GM18498 (cell line): ENCODE measurements around the gene KIRREL3.
A peak's percentile ranks its signal among the peaks of the same experiment; 100 is the strongest.

Experiments used
- ATAC-seq: cut with Tn5 transposase; IDR thresholded peaks from one replicate; pipeline ENCODE4 v1.9.1; 2021; ENCODE audit warnings: mild to moderate bottlenecking, moderate library complexity; ENCODE audit not compliant: unreplicated experiment

KIRREL3 gene

DNA sequence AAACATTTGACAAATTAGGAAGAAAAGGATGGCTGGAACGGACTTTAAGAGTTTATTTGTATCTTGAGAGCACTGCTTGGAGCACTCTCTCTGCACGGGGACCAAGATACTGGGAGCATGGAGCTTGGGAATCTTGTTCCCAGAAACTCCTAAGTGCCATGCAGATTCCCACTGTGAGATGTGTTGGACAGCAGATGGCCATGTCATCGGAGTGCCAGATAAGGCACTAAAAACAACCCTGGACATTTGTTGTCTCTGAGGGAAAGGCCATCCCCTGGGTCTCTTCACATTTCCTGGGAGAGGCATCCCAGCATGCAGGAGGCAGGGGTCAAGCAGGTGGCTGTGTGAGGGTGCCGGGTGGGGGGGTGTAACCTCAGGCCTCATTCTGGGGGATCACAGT is 2.9 kb downstream of the KIRREL3 start:
- no peak for ATAC-seq

DNA sequence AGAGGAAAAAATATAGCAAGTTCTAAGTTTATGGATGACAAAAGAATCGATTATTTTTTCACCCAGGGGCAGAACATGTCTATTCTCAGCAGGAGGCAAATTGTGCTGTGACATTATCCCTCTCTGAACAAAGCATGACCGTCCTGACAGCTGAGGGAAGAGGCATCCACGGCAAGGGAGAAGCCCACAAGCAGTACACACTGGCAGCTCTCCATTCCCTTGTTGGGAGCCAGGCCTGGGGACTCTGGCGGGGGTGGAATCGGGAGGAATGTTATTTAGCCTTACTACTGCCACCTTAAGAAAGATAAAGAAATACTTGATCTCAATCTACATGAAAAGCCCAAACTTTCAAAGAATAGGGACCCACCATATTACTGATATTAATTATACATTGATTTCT is 3.4 kb downstream of the KIRREL3 start:
- no peak for ATAC-seq

DNA sequence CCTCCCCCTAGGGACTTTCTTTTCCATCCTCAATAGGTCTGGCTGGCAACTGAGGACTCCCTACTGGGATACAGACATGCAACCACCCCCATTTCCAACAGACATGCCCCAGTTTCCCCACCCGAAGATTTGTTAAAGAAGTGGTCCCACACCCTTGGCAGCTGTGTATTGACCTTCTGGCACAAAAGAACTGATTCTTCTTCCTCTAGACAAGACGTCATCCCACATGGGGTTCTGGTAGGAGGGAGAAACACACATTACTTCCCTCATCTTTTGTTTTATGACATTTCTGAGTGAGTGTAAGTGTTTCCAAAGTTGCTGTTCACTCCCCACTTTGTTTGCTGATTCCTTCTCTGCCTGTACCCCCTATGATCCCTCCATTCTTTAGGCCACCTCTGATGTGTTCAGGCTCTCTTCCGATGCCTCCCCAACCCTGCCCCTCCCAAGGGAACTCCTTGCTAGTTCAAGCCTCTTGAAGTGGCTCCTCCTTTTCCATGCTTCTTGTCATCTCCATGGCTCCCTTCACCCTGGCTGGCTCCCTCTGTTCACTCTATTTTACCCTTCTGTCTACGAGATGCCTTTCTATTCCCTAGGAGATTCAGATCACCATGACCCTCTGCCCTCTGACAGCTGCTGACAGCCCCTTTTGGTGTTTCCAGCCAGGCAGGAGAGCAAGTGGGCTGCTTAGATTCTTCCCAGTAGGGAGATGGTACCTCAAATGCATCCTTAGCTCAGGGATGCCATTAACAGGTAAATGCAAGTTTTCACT is 4.3 kb downstream of the KIRREL3 start:
- no peak for ATAC-seq

DNA sequence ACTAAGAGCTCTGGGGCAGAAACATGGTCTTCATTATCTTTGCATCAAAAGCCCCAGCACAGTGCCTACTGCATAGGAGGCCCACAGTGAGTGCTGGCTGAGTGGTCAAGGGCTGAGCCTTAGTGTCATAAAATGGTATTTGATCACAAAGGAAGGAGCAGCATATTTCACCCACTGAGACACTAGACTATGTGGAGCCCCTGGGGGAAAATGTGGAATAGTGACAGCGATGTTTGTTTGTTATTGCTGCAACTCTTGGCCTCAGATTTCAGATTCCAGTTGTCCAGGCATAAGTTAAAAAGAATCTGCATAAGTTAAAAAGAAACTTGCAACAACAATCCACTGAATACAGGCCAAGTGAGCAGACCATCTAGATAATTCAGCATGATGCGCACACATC is 7.0 kb downstream of the KIRREL3 start:
- no peak for ATAC-seq

DNA sequence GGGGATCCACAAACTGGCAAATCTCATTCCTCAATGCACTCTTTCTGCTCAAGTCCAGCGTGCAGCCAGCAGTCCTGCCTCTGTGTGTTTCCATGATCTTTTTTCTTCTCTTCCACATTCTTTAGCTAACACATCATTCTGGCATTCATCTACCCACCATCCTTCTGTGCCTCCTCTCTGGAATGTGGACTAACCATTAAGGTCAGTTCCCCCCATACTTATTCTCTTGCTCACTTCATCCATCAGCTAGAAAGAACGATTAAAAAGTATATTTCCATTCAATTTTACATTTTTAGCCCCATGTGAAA is 7.8 kb downstream of the KIRREL3 start:
- ATAC-seq, result no peak

DNA sequence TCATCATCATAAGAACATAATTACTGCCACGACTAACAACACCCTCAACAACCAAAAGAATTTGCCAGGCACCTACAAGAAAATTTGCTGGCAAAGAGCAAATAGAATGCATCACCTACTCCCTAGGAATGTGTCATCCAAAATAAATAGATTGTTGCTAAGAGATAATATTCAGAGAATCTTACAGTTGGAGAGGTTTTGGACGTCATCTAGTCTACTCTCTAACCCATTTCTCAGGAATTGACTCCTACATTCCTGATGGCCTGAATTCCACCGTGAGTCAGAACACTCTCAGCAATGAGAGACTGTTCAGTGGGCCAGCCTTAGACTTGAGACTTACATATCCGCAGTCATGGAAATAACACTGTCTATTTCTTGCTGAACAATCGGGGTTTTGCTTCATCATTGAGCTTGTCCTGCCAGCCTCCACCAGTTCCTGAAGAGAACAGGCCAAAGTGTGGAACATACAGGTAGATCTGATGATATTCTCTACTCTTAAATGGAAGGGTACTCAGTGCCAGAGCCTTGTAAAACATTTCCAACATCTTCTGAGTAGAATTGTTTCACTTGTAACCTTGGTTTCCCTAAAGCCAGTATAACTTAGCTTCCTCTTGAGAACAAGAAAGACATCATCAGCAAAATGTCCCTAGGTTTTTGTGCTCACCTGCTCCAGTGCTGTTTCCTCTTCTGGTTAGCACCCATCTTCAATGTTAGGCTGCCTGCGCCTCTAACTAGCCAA is 8.3 kb downstream of the KIRREL3 start:
- ATAC-seq, result no peak

DNA sequence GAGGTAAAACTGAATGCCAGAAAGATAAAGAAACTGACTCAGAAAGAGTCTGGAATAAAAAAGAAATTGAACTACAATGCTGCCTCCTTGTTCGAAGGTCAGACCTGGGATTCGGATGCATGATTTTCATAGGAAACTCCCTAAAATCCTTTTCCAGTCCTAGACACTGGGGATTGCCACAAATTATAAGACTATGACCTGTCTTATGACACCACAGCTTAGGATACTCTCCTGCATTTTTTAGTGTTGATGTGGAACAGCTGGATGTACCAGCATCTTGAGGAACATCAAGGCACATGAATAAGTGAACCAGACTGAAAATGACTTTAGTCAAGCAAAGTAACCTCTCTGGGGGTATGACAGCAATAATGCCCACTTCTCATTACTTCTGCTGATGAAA is 9.0 kb downstream of the KIRREL3 start:
- no peak for ATAC-seq

DNA sequence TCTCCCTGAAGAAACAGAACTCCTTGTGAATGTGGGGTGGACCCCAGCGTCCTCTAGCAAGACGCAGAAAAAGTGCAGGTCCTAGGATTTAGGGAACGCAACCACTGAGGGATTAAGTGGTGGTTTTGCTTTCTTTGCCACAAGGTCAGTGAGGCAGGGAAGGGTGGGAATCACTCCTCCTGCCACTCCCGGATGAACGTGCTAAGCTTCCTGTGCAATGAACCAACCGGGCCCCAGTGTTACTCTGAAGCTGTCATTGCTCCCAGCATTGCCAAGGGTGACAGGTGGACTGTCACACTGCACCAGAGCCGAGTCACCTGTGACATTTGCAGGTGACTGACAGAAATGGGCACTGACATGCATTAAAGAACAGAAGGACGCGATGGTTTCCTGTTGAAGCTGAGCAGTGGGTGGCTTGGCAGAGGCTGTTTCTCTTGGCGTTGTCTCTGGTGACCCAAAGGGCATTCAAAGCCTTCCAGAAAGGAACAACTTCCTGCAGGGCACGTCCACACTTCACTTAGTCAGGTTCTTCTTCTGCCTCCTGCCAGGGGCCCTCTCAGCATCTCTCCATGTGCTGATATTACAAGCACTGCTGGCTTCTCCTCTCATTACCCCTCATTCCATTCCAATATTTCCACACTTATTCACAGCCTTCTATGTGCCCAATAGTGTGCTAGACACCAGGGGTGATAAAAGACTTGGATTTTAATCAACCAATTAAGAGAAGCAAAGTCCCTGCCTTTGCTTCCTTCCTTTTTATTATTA is 9.7 kb downstream of the KIRREL3 start:
- ATAC-seq, result no peak

DNA sequence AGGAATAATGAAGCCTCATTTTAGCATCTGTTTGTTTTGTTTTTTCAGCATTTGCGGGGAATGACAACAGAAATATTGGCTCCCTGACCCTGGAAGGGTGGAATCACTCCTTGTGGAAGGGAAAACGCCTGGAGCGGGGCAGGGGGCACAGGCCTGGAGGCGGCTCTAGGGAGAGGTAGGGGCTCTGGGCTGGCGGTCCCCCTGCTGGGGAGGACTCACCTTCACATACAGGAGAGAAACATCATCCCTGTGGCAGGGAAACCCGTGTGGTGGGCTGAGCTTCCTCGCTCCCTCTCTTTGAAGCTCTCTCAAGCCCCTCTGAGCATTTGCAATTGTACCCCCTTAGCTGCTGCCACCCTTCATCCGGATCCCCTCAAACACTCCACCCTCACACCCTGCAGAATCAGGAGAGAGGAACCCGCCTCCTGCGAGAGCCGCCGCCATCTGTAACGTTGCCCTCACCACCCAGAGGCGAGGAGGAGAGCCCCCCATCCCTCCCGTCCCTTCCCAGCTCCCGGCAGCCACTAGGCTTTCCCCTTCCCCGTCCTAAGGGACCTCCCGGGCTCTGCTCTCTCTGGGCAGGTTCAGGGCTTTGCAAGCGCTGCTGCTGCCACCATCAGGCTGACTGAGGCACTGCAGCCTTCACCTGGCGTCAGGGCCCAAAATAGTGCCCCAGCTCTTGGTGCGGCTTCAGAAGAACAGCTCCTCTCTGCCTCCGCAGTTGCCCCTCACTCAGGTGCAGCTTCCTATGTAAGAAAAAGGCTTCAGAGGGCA is 10.4 kb downstream of the KIRREL3 start:
- peak; percentile 88 for ATAC-seq

DNA sequence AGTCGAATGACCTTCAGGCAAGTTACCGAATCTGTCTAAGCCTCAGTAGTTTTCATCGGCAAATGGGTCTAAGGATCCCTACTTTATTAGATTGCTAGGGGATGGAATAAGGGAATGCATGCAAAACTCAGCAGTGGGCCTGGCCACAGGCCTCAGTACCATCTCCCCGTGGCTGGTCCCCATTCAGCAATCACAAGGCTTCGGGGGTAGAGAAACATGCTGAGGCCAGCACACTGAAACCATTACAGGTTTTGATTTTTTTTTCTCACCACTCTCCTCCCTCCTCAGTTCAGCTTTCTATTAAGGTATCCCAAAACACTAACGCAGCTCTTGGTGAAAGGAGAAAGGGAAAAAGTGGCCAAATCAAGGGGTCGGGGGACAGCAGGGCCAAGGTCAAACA is 11.9 kb downstream of the KIRREL3 start:
- no peak for ATAC-seq

DNA sequence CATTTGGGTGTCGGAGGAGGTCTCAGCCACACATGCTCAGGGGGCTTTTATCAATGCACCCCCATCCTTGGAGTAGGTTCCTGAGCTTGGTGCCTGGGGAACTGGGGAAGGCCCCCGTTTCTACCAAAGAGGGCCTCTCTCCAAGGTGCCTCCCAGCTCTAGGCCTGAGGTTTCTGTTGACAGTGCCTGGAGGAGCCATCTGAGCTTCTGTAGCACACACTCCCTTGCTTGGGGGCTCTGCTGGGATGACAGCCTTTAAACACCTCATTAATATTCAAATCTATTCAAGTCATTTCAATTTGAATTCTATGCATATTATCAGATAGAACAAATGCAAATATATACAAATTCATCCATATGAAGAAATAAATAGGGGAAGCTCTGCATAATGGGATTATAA is 18.9 kb downstream of the KIRREL3 start:
- ATAC-seq, result no peak

DNA sequence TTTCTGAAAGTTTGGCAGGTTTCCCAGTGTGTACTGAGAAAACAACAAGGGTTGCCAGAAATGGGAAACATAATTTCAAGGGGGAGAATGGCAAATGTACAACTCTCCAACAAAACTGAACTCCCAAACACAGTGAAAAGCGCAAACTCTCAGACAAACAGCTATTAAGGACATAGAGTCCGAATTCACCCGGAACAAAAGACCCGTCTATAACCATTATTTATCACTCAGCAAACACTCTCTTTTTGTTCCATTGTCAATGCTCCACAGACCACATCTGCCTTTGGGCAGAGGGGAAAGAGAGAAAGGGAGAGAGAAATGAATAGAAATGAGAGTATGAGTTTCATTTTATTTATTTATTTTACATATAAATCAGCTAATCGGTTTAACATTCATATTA is 21.7 kb downstream of the KIRREL3 start:
- no peak for ATAC-seq

DNA sequence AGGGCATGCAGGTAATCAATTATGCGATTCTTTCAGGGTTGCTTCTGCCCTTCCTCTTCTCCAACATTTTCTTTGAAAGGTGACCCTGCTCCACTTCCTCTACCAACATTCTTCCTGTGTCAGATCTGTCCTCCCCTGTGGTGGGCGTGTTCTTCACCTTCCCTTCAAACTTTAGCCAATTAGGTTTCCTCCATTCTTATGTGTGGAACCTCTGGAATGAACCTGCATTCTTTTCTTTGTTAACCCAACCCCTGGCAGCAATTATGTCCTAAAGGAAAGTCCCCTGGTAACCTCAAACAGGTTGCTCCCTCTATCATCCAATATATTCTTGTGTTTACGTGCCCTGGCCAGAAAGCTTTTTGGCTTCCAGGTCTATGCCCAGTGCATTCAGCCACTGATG is 22.4 kb downstream of the KIRREL3 start:
- ATAC-seq, result no peak

DNA sequence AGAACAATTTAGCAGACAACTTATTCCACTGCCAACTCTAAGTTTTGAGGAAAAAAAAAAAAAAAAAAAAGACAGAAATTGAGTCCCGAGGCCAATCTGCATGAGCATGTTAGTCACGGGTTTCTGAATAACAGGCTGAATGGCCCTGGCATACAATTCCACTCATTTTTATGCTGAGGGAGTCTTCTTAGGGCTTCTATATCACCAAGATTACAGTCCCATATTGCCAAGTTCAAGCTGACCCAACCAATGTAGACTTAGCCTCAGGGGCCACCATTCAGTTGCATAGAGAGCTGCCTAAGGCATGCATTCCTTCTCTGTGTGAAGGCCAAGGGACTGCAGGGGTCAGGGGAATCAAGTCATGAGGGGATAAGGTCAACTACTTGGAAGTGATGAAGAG is 27.5 kb downstream of the KIRREL3 start:
- ATAC-seq, result no peak

DNA sequence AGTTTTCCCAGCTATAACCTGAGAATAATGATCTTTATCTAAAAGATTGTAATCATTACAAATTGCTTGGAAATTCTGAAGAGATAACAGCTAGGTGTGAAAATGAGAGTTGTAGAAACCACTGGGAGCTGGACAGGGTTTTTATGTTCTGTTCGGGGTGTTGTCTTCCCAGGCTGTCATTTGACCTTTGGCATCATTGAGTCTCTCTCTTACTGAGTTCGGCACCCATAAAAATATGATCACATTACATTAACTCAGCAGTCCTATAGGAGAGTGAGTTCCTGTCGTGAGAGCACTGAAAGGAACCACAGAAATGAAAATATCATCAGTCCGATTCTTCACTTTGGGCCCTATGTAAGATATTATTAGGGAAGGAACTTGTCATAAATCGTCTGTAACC is 29.3 kb downstream of the KIRREL3 start:
- no peak for ATAC-seq

DNA sequence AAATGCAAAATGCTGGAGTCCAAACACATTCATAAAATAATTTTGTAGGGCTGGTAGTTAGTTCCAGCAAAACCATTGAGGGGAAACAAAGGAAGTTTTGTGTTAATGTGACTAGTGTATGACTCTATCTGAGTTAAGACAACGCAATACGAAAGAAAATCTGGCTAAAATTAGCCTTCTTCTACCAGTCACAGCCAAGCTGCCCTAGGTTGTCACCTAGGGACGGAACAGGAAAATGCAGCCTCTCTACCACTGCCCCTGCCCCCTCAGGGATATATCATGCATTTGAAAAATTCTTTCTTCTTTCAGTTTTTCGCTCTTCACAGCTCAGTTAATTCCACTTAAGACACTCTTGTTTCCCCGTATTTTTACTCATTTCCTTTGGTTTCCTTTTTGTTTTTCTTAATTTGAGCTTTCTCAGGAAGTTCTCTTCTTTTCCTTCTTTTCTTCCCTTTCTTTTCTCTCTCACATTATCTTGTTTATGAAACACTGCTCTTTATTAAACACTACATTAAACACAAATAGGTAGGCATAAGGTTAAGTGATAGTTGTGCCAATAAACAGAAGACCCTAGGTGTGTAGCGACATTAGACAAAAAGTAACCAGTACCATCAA is 30.6 kb downstream of the KIRREL3 start:
- ATAC-seq, result peak; percentile 78

DNA sequence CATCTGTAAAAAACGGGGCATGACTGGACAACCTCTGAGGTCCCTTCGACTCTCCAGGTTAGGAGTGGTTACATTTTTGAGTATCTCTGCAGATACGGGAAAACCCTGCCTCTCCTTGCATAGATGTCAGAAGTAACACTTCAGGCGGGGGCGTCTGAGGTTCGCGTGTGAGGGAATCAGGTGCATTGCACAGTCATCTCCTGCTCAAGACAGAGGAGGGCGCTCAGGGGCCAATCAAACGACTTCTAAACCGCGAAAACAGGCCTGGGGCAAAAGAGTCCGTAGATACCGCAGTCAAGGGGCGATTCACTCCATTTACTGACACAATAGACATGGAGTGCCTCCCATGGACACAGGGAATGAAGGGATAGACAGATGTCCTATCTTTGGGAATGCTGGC is 31.7 kb downstream of the KIRREL3 start:
- no peak for ATAC-seq

DNA sequence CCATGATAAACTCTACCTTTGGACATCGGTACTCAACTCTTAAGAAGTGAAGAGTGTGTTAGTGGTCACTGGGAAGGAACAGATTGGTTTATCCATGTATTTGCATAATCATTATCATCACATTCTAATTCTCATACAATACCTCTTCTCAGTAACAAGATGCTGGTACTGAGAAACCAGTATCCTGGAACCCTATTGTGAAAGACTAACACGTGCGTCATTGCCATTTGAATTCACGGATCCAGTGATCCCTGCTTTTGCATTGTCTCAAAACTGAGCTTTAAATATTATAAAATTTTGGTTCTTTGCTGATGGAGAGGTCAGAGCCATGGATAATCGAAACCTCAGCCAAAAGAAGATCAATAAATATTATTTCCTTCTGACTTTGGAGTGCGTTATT is 35.2 kb downstream of the KIRREL3 start:
- ATAC-seq, result no peak

DNA sequence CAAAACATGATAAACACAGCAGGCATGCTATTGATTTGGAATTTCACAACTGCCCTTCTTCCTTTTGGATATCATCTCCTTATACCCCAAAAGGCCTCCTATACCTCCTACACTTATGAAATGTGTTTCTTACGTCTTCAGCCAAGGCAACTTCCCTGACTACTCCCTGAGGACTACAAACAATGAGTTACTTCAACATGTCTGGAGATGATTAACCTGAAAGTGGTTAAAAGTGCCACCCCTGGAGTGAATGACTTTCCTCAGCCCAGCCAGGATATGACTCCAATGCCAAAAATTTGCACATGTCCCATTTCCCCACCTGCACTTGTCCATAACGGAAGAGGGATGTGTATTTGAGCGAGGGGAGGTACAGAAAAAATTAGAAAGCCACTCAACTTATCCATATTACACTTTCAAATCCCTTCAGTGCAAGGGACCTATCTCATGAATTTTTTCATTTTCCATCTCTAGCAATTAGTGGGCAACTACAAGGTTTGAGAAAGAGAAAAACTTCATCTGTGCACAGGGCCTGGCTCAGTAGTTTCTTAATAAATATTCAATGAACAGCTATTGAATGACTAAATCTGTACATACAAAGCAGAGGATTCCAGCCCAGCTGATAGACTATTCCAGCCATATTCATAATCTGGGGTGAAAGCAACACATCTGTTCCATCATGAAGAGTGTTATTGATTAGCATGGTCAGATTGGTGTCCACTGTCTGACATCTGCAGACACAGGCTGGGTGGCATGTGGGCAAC is 36.8 kb downstream of the KIRREL3 start:
- no peak for ATAC-seq

DNA sequence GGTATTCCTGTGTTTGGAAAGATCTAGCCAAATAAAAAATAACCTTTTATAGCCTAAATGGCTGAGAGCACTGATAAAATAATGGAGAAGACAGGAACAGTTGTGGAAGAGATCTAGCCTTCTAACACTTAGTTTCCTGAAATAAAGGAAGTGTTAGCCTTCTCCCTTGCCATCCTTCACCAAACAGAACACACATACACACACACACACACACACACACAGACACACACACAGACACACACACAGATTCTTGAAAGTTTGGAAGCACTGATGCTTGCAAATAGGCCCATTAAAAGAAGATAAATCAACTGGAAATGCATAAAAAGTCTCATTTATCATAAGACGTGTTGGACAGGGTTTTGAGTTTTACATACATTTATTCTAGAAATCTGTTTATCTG is 37.5 kb downstream of the KIRREL3 start:
- no peak for ATAC-seq
